SK-N-MC (cell line): ENCODE results near the gene MACC1.

Source experiments
- EZH2 ChIP-seq: fragments of 200-600 bp; sonication (generic); IDR thresholded peaks from one replicate; pipeline ENCODE4 v1.6.1; 2017; ENCODE audit warnings: antibody characterized with exemption
- POLR2AphosphoS5 ChIP-seq: IDR thresholded peaks from 2 replicates; pipeline ENCODE4 v1.6.1; 2012; ENCODE audit warnings: mild to moderate bottlenecking, low read depth, low read length, borderline replicate concordance

DNA sequence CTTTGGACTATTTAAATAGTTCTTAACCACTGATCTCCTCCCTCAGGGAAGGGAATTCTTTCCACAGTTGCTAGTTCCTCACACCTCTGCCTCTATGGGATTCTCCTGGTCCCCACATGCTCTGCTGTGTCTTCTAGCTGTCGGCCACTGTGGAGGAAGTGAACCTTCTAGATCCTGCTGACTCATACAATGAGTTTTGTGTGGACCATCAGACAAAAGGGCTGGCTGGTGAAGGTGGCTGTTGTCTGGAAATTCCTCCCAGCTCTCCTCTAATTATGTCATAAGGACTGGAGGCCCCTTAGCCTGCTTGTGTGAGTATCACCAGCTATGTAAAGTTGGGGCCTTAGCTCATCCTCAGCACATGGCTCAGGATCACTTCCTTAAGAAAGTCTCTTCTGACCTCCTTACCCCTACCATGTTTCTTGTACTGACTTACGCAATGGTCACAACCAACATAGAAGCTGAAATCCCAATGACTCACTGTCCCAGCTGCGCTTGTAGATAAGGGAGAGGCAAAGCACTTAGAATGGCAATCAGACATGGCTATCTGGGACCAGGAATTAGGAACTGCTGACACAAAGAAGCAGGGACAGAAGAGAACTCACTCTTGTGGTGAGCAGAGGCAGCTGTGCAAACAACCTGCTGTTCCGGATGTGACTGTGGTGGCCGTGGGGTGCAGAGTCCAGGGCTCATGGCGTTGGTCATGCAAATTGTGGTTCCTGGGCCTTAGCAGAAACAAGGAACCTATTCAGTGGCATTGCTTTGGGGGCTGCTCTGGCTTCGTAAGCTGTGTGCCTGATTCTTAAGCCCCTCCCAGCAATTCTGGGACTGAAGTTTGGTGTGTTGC, 2.5 kb upstream of the MACC1 start:
- TF ChIP-seq POLR2AphosphoS5 (no peak), EZH2 (no peak)
